GM23248 (cell line): ENCODE results near the gene LMO7. TPM values are rescaled to one million over a fixed set of nuclear protein-coding genes. Genes with fewer than 3 reads are reported as not detected.

Source experiments
- DNase-seq: peaks from one replicate; pipeline ENCODE4 v3.0.0-alpha.2; 2015
- H2AFZ ChIP-seq: fragments of 200-600 bp; sonication (generic); 2 replicates; pipeline ENCODE4 v1.6.1; 2016; ENCODE audit warnings: antibody characterized with exemption
- H3F3A ChIP-seq: fragments of 200-600 bp; sonication (generic); 2 replicates; pipeline ENCODE4 v1.6.1; 2016; ENCODE audit warnings: mild to moderate bottlenecking, antibody characterized with exemption, mixed run types; ENCODE audit not compliant: insufficient read depth
- H3K27ac ChIP-seq: fragments of 200-600 bp; sonication (generic); 2 replicates; pipeline ENCODE4 v1.5.1; 2016; ENCODE audit warnings: mild to moderate bottlenecking
- H3K27me3 ChIP-seq: fragments of 200-600 bp; sonication (generic); replicated peaks from 2 replicates; pipeline ENCODE4 v1.6.1; 2016; ENCODE audit warnings: mild to moderate bottlenecking; ENCODE audit not compliant: insufficient read depth
- H3K36me3 ChIP-seq: fragments of 200-600 bp; sonication (generic); 2 replicates; pipeline ENCODE4 v1.6.1; 2016; ENCODE audit warnings: low read depth, mild to moderate bottlenecking
- H3K4me1 ChIP-seq: fragments of 200-600 bp; sonication (generic); 2 replicates; pipeline ENCODE4 v1.6.1; 2016; ENCODE audit warnings: mild to moderate bottlenecking; ENCODE audit not compliant: insufficient read depth
- H3K4me2 ChIP-seq: fragments of 200-600 bp; sonication (generic); one replicate; pipeline ENCODE4 v1.6.1; 2016; ENCODE audit warnings: mild to moderate bottlenecking; ENCODE audit not compliant: unreplicated experiment
- H3K4me3 ChIP-seq: fragments of 200-600 bp; sonication (generic); 2 replicates; pipeline ENCODE4 v1.5.1; 2016; ENCODE audit warnings: mild to moderate bottlenecking
- H3K79me2 ChIP-seq: fragments of 200-600 bp; sonication (generic); 2 replicates; pipeline ENCODE4 v1.6.1; 2016; ENCODE audit warnings: mild to moderate bottlenecking; ENCODE audit not compliant: insufficient read depth
- H3K9ac ChIP-seq: fragments of 200-600 bp; sonication (generic); 2 replicates; pipeline ENCODE4 v1.6.1; 2016; ENCODE audit warnings: mild to moderate bottlenecking
- H3K9me2 ChIP-seq: fragments of 200-600 bp; sonication (generic); 2 replicates; pipeline ENCODE4 v1.6.1; 2016; ENCODE audit warnings: mixed run types, mild to moderate bottlenecking, moderate library complexity; ENCODE audit not compliant: insufficient read depth
- H3K9me3 ChIP-seq: fragments of 200-600 bp; sonication (generic); one replicate; pipeline ENCODE4 v1.6.1; 2017; ENCODE audit warnings: low read depth
- H4K20me1 ChIP-seq: fragments of 200-600 bp; sonication (generic); 2 replicates; pipeline ENCODE4 v1.6.0; 2016; ENCODE audit not compliant: insufficient read depth
- EZH2 ChIP-seq: fragments of 200-600 bp; sonication (generic); IDR thresholded peaks from 2 replicates; pipeline ENCODE4 v1.6.1; 2018; ENCODE audit warnings: antibody characterized with exemption, mild to moderate bottlenecking; ENCODE audit not compliant: insufficient read depth, poor library complexity, severe bottlenecking
- EZH2phosphoT487 ChIP-seq: fragments of 200-600 bp; sonication (generic); IDR thresholded peaks from 2 replicates; pipeline ENCODE4 v1.6.1; 2018; ENCODE audit warnings: antibody characterized with exemption, moderate library complexity, mild to moderate bottlenecking, low read depth; ENCODE audit not compliant: insufficient read depth
- WGBS, 2 experiments: methylation state at CpG; one replicate each; pipeline ENCODE4 v1.1.6; 2015 to 2017; ENCODE audit warnings: low lambda C conversion rate in 2 of 2, low coverage in 1 of 2; ENCODE audit errors: missing lambda C conversion rate in 2 of 2; 5-methylcytosine and 5-hydroxymethylcytosine counted together
- in situ Hi-C: fragments of 300-500 bp; cut with MboI; formaldehyde crosslinking; loops from 2 replicates; pipeline ENCODE4 v1.15.0; 2020
- polyA plus RNA-seq: library from polyadenylated mRNA; unstranded; fragments of >200 nt; fragmentation: Nextera tagmentation; extraction: Ambion mirVana; gene quantifications from 2 replicates; pipeline ENCODE4 v1.2.1, GENCODE V29; 2016
- total RNA-seq: library from RNA; depleted of rRNA; stranded (reverse); fragments of >200 nt; shearing (Covaris generic); gene quantifications from 2 replicates; pipeline ENCODE4 v1.2.3, GENCODE V29; 2014

Gene LMO7
- total and polyA plus RNA-seq, 2 experiments from 2014 or later: 288 to 318 TPM

- Histone ChIP-seq H3K27ac (no peak overlapping the region), H3K36me3 (no peaks in the 10 kb centered on the region), H3K9me3 (no peaks in the 10 kb centered on the region), H3K4me3 (no peak overlapping the region), H3K27me3 (0 out of 2 replicates have a peak, but pooled peaks cover 7% of the 10 kb centered on the region), H2AFZ (no peak overlapping the region), H3K9me2 (no peaks in the 10 kb centered on the region), H3F3A (no peaks in the 10 kb centered on the region), H4K20me1 (no peaks in the 10 kb centered on the region), H3K4me1 (no peaks in the 10 kb centered on the region), H3K9ac (no peak overlapping the region), H3K4me2 (no peak overlapping the region), H3K79me2 (no peaks in the 10 kb centered on the region)
- DNase-seq: no peak
- in situ Hi-C loops: no loop called here
- TF ChIP-seq EZH2 (no peak), EZH2phosphoT487 (no peak)
- WGBS, 2 experiments: 24 to 36% methylated on average over 3 of the region's 3 CpGs
Measured at GRCh38 chr13:75897386-75897785, 261.3 kb downstream of the LMO7 start.

GRCh38 chr13:75901501-75901900, 265.4 kb downstream of the LMO7 start:
- H4K20me1 ChIP-seq: no peaks in the 10 kb centered on the region
- peaks cover 28% of the 10 kb centered on the region for H3K27me3 ChIP-seq
- in situ Hi-C loops: no loop called here
- DNase-seq: no peak
- no peaks in the 10 kb centered on the region for H3K9me2 ChIP-seq
- H3K9ac ChIP-seq: no peak overlapping the region
- H3K4me2 ChIP-seq: no peak overlapping the region
- H3F3A ChIP-seq: no peaks in the 10 kb centered on the region
- 15 to 32% methylated on average over 2 of the region's 2 CpGs for WGBS, 2 experiments
- TF ChIP-seq EZH2phosphoT487 (no peak), EZH2 (no peak)
- H2AFZ ChIP-seq: no peak overlapping the region
- no peaks in the 10 kb centered on the region for H3K36me3 ChIP-seq
- no peaks in the 10 kb centered on the region for H3K9me3 ChIP-seq
- no peaks in the 10 kb centered on the region for H3K79me2 ChIP-seq
- H3K4me3 ChIP-seq: no peak overlapping the region
- no peak overlapping the region for H3K27ac ChIP-seq
- H3K4me1 ChIP-seq: no peaks in the 10 kb centered on the region

DNA sequence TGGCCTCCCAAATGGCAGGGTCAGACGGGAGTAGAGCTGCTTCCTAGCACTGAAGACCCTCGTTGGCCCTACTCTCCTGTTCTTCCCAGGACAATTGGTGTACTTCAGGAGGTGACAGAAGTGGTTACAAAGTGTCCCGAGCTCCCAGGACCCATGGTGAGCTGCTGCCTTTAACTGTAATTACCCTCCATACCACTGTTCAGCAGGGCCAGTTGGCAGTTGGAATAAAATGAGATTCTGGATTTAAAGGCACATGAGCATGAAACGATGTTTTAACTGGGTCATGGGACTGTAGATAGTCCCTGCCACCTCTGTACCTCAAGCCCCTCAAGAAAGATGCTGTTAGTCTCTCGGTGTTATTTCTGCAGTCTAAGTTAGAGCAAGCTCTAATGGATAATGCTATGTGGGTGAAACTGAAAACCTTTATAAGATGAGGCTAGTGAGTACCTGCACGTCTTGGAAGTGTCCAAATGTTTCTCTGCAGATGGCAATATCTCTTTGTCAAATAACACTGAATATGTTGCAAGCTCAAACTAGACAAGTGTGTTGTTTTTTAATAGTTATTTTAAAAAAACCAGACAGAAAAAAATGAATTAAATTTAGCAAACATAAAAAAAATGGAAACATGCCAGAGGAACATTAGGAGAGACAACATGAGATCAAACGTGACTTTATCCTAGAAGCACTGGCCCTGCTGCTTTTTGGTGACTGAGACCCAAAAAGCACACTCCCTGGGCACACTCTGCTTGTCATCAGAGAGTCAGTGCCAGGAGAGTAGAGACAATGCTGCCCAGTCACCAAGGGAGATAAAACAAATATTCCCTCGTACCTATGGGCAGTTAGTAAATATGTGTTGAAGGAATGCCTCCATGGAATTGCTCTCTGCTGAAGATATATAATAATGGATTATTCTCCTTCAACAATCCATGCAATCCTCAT, 266.3 kb downstream of the LMO7 start:
- Histone ChIP-seq H3K4me2 (no peak overlapping the region), H3K4me1 (no peaks in the 10 kb centered on the region), H4K20me1 (no peaks in the 10 kb centered on the region), H3K27ac (no peak overlapping the region), H3K9ac (no peak overlapping the region), H2AFZ (no peak overlapping the region), H3K79me2 (no peaks in the 10 kb centered on the region), H3K9me2 (no peaks in the 10 kb centered on the region), H3F3A (no peaks in the 10 kb centered on the region), H3K36me3 (no peaks in the 10 kb centered on the region), H3K9me3 (no peaks in the 10 kb centered on the region), H3K4me3 (no peak overlapping the region), H3K27me3 (peaks cover 32% of the 10 kb centered on the region)
- in situ Hi-C loops: no loop called here
- WGBS, 2 experiments: 13 to 17% methylated on average over 8 of the region's 8 CpGs
- no peak for TF ChIP-seq EZH2
- TF ChIP-seq EZH2phosphoT487: no peak
- DNase-seq: no peak

DNA sequence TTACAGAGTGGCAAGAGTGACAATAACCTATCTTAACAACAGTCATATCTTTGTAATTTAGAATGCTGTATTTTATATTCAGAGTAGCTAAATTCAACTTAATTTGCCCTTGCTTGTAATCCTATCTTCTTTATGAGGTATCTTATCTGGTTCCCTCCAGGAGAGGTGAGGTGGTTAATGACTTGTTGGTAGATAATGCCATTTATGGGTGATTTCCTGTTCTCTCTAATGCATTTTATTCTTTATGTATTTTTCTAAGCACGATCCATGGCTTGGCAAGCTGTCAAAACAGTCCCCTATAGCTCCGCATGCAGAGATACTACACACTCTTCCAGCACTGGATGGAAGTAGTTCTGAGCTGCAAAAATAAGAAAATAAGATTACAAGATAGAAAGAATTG, 267.9 kb downstream of the LMO7 start:
- Histone ChIP-seq H3K79me2 (no peaks in the 10 kb centered on the region), H3K27ac (no peak overlapping the region), H3K4me2 (no peak overlapping the region), H3K4me1 (no peaks in the 10 kb centered on the region), H4K20me1 (no peaks in the 10 kb centered on the region), H3K9ac (no peak overlapping the region), H3K36me3 (no peaks in the 10 kb centered on the region), H3K4me3 (no peak overlapping the region), H3K9me2 (no peaks in the 10 kb centered on the region), H2AFZ (no peak overlapping the region), H3K9me3 (no peaks in the 10 kb centered on the region), H3K27me3 (peaks cover 31% of the 10 kb centered on the region), H3F3A (no peaks in the 10 kb centered on the region)
- 52 to 57% methylated on average over 2 of the region's 2 CpGs for WGBS, 2 experiments
- in situ Hi-C loops: no loop called here
- DNase-seq: no peak
- TF ChIP-seq EZH2phosphoT487 (no peak), EZH2 (no peak)
